Stomach (tissue), 9 donors: ENCODE measurements around the gene TECPR1. TPM values are rescaled to one million over a fixed set of nuclear protein-coding genes. Genes with fewer than 3 reads are reported as not detected.

Experiments
- DNase-seq, 2 donors: peaks; one replicate each; pipeline versions ENCODE4 v3.0.0 to v3.0.0-alpha.2; 2013 to 2019
- H3K27ac ChIP-seq, 5 donors: fragments of 200-600 bp in 4 of 5; sonication (generic) in 4 of 5; one replicate each; pipeline ENCODE4 v1.5.1; 2013 to 2019; ENCODE audit warnings: mild to moderate bottlenecking in 1 of 5, moderate library complexity in 1 of 5
- H3K27me3 ChIP-seq, 3 donors: fragments of 200-600 bp; sonication (generic); one replicate each; pipeline ENCODE4 v1.5.1; 2017 to 2019; ENCODE audit warnings: mixed run types in 1 of 3
- H3K36me3 ChIP-seq, 4 donors: fragments of 200-600 bp; sonication (generic); 1 replicate in 3 of 4; 2 replicates in 1 of 4; pipeline ENCODE4 v1.5.1; 2016 to 2019
- H3K4me1 ChIP-seq, 4 donors: fragments of 200-600 bp; sonication (generic); one replicate each; pipeline ENCODE4 v1.5.1; 2016 to 2019
- H3K4me3 ChIP-seq, 4 donors: fragments of 200-600 bp; sonication (generic) in 3 of 4; one replicate each; pipeline ENCODE4 v1.5.1; 2016 to 2019; ENCODE audit warnings: mild to moderate bottlenecking in 1 of 4
- H3K9me3 ChIP-seq, 4 donors: fragments of 200-600 bp; sonication (generic); one replicate each; pipeline ENCODE4 v1.5.1; 2016 to 2019
- EP300 ChIP-seq: sonication (generic); formaldehyde crosslinking; IDR thresholded peaks from one replicate; pipeline ENCODE4 v1.6.1; 2017; ENCODE audit warnings: antibody characterized with exemption
- POLR2A ChIP-seq, 4 donors: fragments of 450-650 bp; IDR thresholded peaks; one replicate each; pipeline ENCODE4 v1.6.1; 2016; ENCODE audit warnings: antibody characterized with exemption in 4 of 4, control low read depth in 2 of 4, mild to moderate bottlenecking in 1 of 4, moderate library complexity in 1 of 4
- POLR2AphosphoS5 ChIP-seq, 3 donors: sonication (generic); formaldehyde crosslinking; IDR thresholded peaks; one replicate each; pipeline ENCODE4 v1.6.1; 2016; ENCODE audit warnings: antibody characterized with exemption in 3 of 3
- WGBS, 5 donors: extraction: QIAGEN DNeasy Blood & Tissue Kit in 3 of 5; methylation state at CpG; one replicate each; pipeline versions ENCODE4 v1.1.5 to v1.1.7; 2013 to 2018; 5-methylcytosine and 5-hydroxymethylcytosine counted together
- intact Hi-C: fragments of 100-400 bp; cut with DNase I; formaldehyde crosslinking; loops from one replicate; pipeline ENCODE4 v1.15.1; 2023; ENCODE audit warnings: low total_unique reads
- polyA plus RNA-seq, 3 donors: library from polyadenylated mRNA; stranded (reverse); fragments of 200-250 nt; gene quantifications; one replicate each; pipeline ENCODE4 v1.2.3, GENCODE V29; 2013
- total RNA-seq, 5 donors: library from RNA; depleted of rRNA; stranded (reverse); fragments of >200 nt; gene quantifications; one replicate each; pipeline versions ENCODE4 v1.1.0 to v1.2.3, GENCODE V29; 2014 to 2016
- TF ChIP-seq, protein P1 (sequence below), 7 experiments: fragments of 450-650 bp in 4 of 7; fragments of 200-600 bp in 3 of 7; sonication (generic) in 3 of 7; IDR thresholded peaks; one replicate each; pipeline ENCODE4 v1.5.1; 2016 to 2019; ENCODE audit warnings: antibody characterized with exemption in 7 of 7, control low read depth in 2 of 7, mild to moderate bottlenecking in 1 of 7
- donor health status: healthy with polysubstance abuse.
- donor health status: Bipolar disorder and iron deficiency.
- donor health status: healthy.

Gene TECPR1
- total and polyA plus RNA-seq, 8 donors: 8.8 to 70.7 (median 28.8) TPM

DNA sequence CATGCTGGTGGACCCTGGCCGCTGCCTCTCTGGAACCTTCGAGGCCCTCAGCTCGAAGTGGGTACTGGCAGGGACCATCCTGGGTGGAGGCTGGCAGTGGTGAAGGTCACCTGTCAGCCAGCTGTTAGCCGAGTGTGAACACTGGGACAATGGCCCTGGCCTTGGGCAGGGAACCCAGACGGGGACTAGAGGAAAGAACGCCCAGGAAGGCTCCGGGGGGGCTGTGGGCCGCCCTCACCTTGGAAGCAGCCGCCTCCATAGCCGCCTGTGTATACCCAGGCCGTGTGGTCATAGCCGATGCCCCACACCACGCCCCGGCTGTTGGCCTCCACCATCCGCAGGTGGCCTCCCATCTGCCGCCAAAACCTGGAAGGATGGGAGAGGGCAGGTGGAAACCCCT lies 23.2 kb downstream of the TECPR1 start:
- Histone ChIP-seq H3K36me3 (peaks cover 13 to 98% (median 93%) of the 10 kb centered on the region in 4 donors), H3K27ac (no peak overlapping the region), H3K4me3 (no peak overlapping the region), H3K9me3 (no peaks in the 10 kb centered on the region), H3K4me1 (peaks cover 0 to 7% (median 0%) of the 10 kb centered on the region in 4 donors), H3K27me3 (no peaks in the 10 kb centered on the region)
- TF ChIP-seq, protein P1, sequence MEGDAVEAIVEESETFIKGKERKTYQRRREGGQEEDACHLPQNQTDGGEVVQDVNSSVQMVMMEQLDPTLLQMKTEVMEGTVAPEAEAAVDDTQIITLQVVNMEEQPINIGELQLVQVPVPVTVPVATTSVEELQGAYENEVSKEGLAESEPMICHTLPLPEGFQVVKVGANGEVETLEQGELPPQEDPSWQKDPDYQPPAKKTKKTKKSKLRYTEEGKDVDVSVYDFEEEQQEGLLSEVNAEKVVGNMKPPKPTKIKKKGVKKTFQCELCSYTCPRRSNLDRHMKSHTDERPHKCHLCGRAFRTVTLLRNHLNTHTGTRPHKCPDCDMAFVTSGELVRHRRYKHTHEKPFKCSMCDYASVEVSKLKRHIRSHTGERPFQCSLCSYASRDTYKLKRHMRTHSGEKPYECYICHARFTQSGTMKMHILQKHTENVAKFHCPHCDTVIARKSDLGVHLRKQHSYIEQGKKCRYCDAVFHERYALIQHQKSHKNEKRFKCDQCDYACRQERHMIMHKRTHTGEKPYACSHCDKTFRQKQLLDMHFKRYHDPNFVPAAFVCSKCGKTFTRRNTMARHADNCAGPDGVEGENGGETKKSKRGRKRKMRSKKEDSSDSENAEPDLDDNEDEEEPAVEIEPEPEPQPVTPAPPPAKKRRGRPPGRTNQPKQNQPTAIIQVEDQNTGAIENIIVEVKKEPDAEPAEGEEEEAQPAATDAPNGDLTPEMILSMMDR (IDR thresholded peaks at IDR 0.05): no peak
- TF ChIP-seq EP300: no peak
- no peak for TF ChIP-seq POLR2A (IDR thresholded peaks at IDR 0.05)
- TF ChIP-seq POLR2AphosphoS5 (IDR thresholded peaks at IDR 0.05): no peak
- DNase-seq: no peak
- intact Hi-C loops: no loop called here
- WGBS, 5 donors: 92 to 96% (median 96%) methylated on average over 13 to 16 of the region's 16 CpGs

DNA sequence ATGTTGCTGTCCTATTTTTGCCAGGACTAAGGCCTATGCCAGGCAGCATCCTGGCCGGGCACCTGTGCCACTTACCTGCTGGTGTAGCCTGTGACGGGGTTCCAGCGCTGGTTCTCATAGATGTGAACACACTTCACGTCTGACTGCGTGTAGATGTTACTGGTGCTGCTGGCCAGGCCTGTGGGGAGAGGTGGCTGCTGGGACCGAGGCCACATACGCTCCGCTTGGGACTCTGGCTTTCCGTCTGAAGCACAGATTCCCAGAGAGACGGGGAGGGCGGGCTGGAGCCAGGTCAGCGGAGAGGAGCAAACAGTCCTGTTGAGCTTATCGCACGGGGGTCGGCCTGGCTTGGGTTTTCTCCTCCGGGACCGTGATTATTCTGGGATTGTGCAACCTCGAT lies 24.1 kb downstream of the TECPR1 start:
- Histone ChIP-seq H3K27ac (no peak overlapping the region), H3K9me3 (no peaks in the 10 kb centered on the region), H3K4me1 (peaks cover 0 to 8% (median 0%) of the 10 kb centered on the region in 4 donors), H3K27me3 (no peaks in the 10 kb centered on the region), H3K36me3 (peaks cover 13 to 97% (median 89%) of the 10 kb centered on the region in 4 donors), H3K4me3 (no peak overlapping the region)
- WGBS, 5 donors: 87 to 96% (median 92%) methylated on average over 12 to 18 of the region's 18 CpGs
- intact Hi-C loops: no loop called here
- no peak for DNase-seq
- TF ChIP-seq, protein P1 (IDR thresholded peaks at IDR 0.05): no peak
- TF ChIP-seq EP300 (no peak), POLR2A (IDR thresholded peaks at IDR 0.05) (no peak), POLR2AphosphoS5 (IDR thresholded peaks at IDR 0.05) (no peak)

DNA sequence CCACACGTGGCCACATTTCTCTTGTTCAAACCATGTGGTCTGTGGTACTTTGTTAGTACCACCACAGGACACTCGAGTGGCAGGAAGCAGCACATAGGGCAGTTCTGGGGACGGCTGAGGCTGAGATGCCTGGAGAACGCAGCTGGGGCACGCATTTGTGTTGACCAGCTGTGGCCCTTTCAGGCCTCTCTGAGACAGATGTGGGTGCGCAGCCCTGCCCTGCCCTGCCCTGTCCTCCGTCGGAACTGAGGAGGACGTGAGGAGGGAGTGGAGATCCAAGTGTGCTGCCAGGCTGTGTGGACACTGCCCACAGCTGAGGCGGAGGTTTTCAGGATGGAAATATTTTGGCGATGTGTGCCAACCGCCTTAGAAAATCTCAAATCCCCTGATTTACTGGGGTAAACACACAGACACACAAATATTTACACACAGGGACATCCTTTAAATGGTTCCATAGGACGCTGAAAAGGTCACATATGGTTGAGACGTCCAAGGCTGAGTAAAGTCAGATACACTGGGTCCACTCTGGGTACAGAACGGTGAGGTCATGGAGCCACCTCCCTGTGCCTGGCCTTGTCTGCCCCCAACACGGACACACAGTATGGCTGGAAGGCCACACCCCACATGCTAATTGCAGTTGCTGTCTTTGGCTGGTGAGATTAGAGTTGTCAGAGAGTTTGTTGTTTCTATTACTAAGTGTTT lies 26.0 kb downstream of the TECPR1 start:
- TF ChIP-seq, protein P1 (IDR thresholded peaks at IDR 0.05): no peak
- TF ChIP-seq POLR2A (IDR thresholded peaks at IDR 0.05): no peak
- Histone ChIP-seq H3K9me3 (no peaks in the 10 kb centered on the region), H3K36me3 (peaks cover 29 to 99% (median 90%) of the 10 kb centered on the region in 4 donors), H3K4me1 (peaks cover 0 to 8% (median 0%) of the 10 kb centered on the region in 4 donors), H3K4me3 (no peak overlapping the region), H3K27ac (no peak overlapping the region), H3K27me3 (no peaks in the 10 kb centered on the region)
- no peak for DNase-seq
- intact Hi-C loops: no loop called here
- 75 to 86% (median 78%) methylated on average over 15 to 16 of the region's 16 CpGs for WGBS, 5 donors

DNA sequence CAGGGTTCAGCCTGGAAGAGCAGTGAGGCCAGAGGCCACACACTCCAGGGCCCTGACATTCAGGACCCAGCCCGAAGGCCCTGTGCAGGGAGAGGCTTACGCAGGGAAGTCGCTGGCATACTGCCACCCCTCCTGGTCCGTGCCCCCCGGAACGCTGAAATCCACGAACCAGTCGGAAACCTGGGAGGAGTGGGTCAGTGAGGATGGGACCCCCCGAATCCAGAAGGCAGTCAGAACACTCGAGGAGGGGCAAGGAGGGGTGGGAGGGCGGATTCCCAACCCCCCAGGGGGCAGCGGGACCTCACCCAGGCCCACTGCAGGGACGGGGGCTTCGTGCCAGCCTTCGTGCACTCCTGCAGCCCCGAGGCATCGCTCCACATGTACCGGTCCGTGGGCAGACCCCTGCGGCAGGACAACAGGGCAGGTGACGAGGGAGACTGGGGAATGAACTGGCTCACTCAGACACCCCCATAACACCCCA lies 27.3 kb downstream of the TECPR1 start:
- intact Hi-C loops: no loop called here
- Histone ChIP-seq H3K27me3 (no peaks in the 10 kb centered on the region), H3K27ac (no peak overlapping the region), H3K36me3 (peaks cover 31 to 99% (median 92%) of the 10 kb centered on the region in 4 donors), H3K9me3 (no peaks in the 10 kb centered on the region), H3K4me3 (no peak overlapping the region), H3K4me1 (peaks cover 0 to 8% (median 0%) of the 10 kb centered on the region in 4 donors)
- DNase-seq: no peak
- 92 to 96% (median 95%) methylated on average over 15 to 21 of the region's 21 CpGs for WGBS, 5 donors
- no peak for TF ChIP-seq EP300
- TF ChIP-seq POLR2AphosphoS5 (IDR thresholded peaks at IDR 0.05): no peak
- TF ChIP-seq, protein P1 (IDR thresholded peaks at IDR 0.05): no peak
- TF ChIP-seq POLR2A (IDR thresholded peaks at IDR 0.05): no peak
